Tibial nerve (tissue), 3 donors: Measurements from ENCODE around the gene DCUN1D3.

Experiments
- CTCF ChIP-seq, 5 experiments: fragments of 200-600 bp in 3 of 5; fragments of 450-650 bp in 2 of 5; sonication (generic) in 3 of 5; IDR thresholded peaks; one replicate each; pipeline ENCODE4 v1.5.1; 2016 to 2019; ENCODE audit warnings: antibody characterized with exemption in 5 of 5, mild to moderate bottlenecking in 3 of 5, moderate library complexity in 2 of 5
- POLR2A ChIP-seq, 2 donors: fragments of 450-650 bp; IDR thresholded peaks; one replicate each; pipeline ENCODE4 v1.6.1; 2017; ENCODE audit warnings: antibody characterized with exemption in 2 of 2, mild to moderate bottlenecking in 2 of 2, moderate library complexity in 2 of 2

DNA sequence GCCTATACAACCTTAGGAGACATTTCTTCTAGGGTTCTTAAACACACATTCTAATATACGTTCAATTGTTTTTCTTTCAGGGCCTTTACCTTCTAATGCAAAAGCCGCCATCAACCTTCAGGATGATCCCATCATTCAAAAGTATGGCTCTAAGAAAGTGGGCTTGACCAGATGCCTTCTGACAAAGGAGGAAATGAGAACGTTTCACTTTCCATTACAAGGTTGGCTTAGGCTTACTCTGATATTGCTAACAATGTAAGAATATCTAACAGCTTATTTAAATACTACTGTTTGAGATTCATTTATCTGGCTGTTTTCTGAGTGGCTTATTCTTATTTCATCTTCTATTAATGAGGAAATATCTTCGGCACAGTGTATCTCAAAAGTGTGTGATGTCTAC, 78.5 kb downstream of the DCUN1D3 start:
- TF ChIP-seq POLR2A (IDR thresholded peaks at IDR 0.05) (no peak), CTCF (IDR thresholded peaks at IDR 0.05) (no peak)
